ENCODE data around the gene UGT8. TPM values are rescaled to one million over a fixed set of nuclear protein-coding genes. Genes with fewer than 3 reads are reported as not detected.

UGT8 gene
- total and polyA plus RNA-seq, 2 of the 8 experiments (the other 6 are each of a cell fraction or from before 2014, with no cell fraction given) = 16.9 to 26.9 TPM

DNA sequence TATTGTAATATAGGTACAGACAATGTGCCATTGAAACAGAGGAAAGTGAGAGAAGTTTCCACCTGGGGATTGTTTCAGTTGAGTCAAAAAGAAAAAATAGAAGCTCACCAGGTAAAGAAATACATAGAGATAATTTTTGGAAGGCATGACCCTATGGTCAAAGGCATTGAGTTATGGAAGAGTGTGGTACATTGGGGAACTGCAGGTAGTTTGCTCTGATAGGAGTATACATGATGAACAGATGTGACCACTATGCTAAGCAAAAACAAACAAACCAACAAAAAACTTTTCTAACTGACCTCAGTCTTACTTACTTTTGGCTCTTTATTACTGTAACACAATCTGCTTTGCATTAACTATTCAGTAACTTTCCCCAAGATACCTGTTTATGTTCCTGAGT is 85.9 kb downstream of the UGT8 start:
- no peak overlapping the region for H3K14ac ChIP-seq (ENCODE audit: insufficient read length)
- H3K79me1 ChIP-seq (ENCODE audit: low read depth, low read length) = no peaks in the 10 kb centered on the region
- H3K56ac ChIP-seq (replicated peaks; ENCODE audit: insufficient read length, low read depth, low read length) = no peak overlapping the region
- no peak overlapping the region for H4K91ac ChIP-seq (replicated peaks; ENCODE audit: insufficient read length, low read length)
- no peaks in the 10 kb centered on the region for H4K20me1 ChIP-seq (replicated peaks in 1 of 2; ENCODE audit: control insufficient read depth in 1 of 2, insufficient read depth in 2 of 2, low read length in 2 of 2)
- H3K18ac ChIP-seq (ENCODE audit: extremely low read depth, low read length) = no peak overlapping the region
- no peak overlapping the region for H3K4ac ChIP-seq (replicated peaks; ENCODE audit: insufficient read length, low read depth, low read length)
- H2BK15ac ChIP-seq (ENCODE audit: low read length) = no peak overlapping the region
- no peak overlapping the region for H4K8ac ChIP-seq (ENCODE audit: extremely low read depth, insufficient read depth, low read length)
- no peak overlapping the region for H2BK120ac ChIP-seq (replicated peaks; ENCODE audit: low read depth, low read length)
- H3K23me2 ChIP-seq (ENCODE audit: low read depth, low read length) = no peaks in the 10 kb centered on the region
- DNase-seq (ENCODE audit: low read depth in 1 of 2, low spot score in 2 of 2) (no peak), FAIRE-seq (no peak)
- no peak overlapping the region for H2BK20ac ChIP-seq (ENCODE audit: low read length)
- no peak overlapping the region for H3K9ac ChIP-seq (replicated peaks in 1 of 4; ENCODE audit: extremely low read depth in 1 of 4, low read depth in 3 of 4, low read length in 3 of 4)
- no peaks in the 10 kb centered on the region for H3K27me3 ChIP-seq (replicated peaks in 1 of 4; ENCODE audit: control insufficient read depth in 3 of 4, extremely low read depth in 1 of 4, insufficient read depth in 3 of 4, low read length in 3 of 4)
- no peak overlapping the region for H3K23ac ChIP-seq (ENCODE audit: insufficient read length)
- H3K9me3 ChIP-seq (ENCODE audit: insufficient read depth in 2 of 2, low read depth in 1 of 2, low read length in 1 of 2) = no peaks in the 10 kb centered on the region
- H3K4me2 ChIP-seq (ENCODE audit: insufficient read depth in 1 of 2, low read depth in 2 of 2, low read length in 2 of 2) = no peak overlapping the region
- no peaks in the 10 kb centered on the region for H3K79me2 ChIP-seq (ENCODE audit: control insufficient read depth in 1 of 2, insufficient read depth in 2 of 2, low read length in 2 of 2)
- no peak overlapping the region for H4K5ac ChIP-seq (ENCODE audit: insufficient read length, low read depth, low read length)
- TF ChIP-seq TAF1 (IDR thresholded peaks at IDR 0.05; ENCODE audit: low read depth, low read length) (no peak), POLR2A (IDR thresholded peaks at IDR 0.05; ENCODE audit: control extremely low read depth in 1 of 2, low read depth in 2 of 2, low read length in 2 of 2) (no peak), SIX5 (IDR thresholded peaks at IDR 0.05; ENCODE audit: low read depth, low read length) (no peak)
- no peak overlapping the region for H2AK5ac ChIP-seq (ENCODE audit: low read depth, low read length)
- H3K27ac ChIP-seq (ENCODE audit: low read depth, low read length) = no peak overlapping the region
- POLR2A ChIA-PET (ENCODE audit: partially characterized antibody) = no interaction called here
- no peaks in the 10 kb centered on the region for H3K36me3 ChIP-seq (ENCODE audit: control insufficient read depth in 2 of 4, insufficient read depth in 4 of 4, low read length in 3 of 4)
- no peaks in the 10 kb centered on the region for H3K4me1 ChIP-seq (replicated peaks in 1 of 4; ENCODE audit: control insufficient read depth in 3 of 4, insufficient read depth in 4 of 4, low read length in 3 of 4)
- H3K4me3 ChIP-seq (ENCODE audit: extremely low read depth in 1 of 4, insufficient read depth in 2 of 4, low read depth in 3 of 4, low read length in 4 of 4) = no peak overlapping the region
- H2BK12ac ChIP-seq (ENCODE audit: low read depth, low read length) = no peak overlapping the region
- CTCF ChIA-PET (ENCODE audit: partially characterized antibody) = interaction anchor here (0.6 to 3.2 kb wide), 5 partner anchors 25 to 295 kb away, joined by 3 to 17 read pairs (median 4); no protein-coding TSS in a partner anchor
- no peak overlapping the region for H2BK5ac ChIP-seq (ENCODE audit: low read depth, low read length)
- H2AFZ ChIP-seq (ENCODE audit: low read length) = no peak overlapping the region

All from H1 (cell line).